Prostate gland (tissue), 2 donors: Measurements from ENCODE around the gene TBX22.

ENCODE experiments used
- CTCF ChIP-seq, 4 experiments: fragments of 200-600 bp in 2 of 4; fragments of 450-650 bp in 2 of 4; sonication (generic) in 2 of 4; IDR thresholded peaks; 1 replicate in 3 of 4; 2 replicates in 1 of 4; pipeline ENCODE4 v1.5.1; 2016 to 2019; ENCODE audit warnings: antibody characterized with exemption in 4 of 4, mild to moderate bottlenecking in 2 of 4, moderate library complexity in 2 of 4
- POLR2AphosphoS5 ChIP-seq: sonication (generic); formaldehyde crosslinking; IDR thresholded peaks from one replicate; pipeline ENCODE4 v1.6.1; 2017; ENCODE audit warnings: antibody characterized with exemption

GRCh38 chrX:80022363-80023031 is 7.9 kb downstream of the TBX22 start:
- TF ChIP-seq CTCF (IDR thresholded peaks at IDR 0.05) (no peak), POLR2AphosphoS5 (no peak)
